Jurkat, Clone E6-1 (cell line): ENCODE data around the gene PDXK.

ENCODE experiments used
- DNase-seq: peaks from one replicate; pipeline ENCODE4 v3.0.0-alpha.2; 2011; ENCODE audit warnings: low read depth, low spot score
- H3K4me3 ChIP-seq: 2 replicates; pipeline ENCODE4 v1.5.1; 2011; ENCODE audit warnings: mild to moderate bottlenecking, low read length, control low read depth, moderate library complexity

The PDXK gene

GRCh38 chr21:43792406-43792805, 73.5 kb downstream of the PDXK start:
- no peak overlapping the region for H3K4me3 ChIP-seq
- no peak for DNase-seq

- no peak for DNase-seq
- no peak overlapping the region for H3K4me3 ChIP-seq
These were observed 74.3 kb downstream of the PDXK start for GRCh38 chr21:43793243-43793642.

GRCh38 chr21:43794311-43794710, 75.4 kb downstream of the PDXK start:
- no peak for DNase-seq
- no peak overlapping the region for H3K4me3 ChIP-seq

- H3K4me3 ChIP-seq, result no peak overlapping the region
- DNase-seq, result no peak
These were observed 75.9 kb downstream of the PDXK start for GRCh38 chr21:43794857-43795256.

- H3K4me3 ChIP-seq, result no peak overlapping the region
- DNase-seq, result no peak
These were observed 78.5 kb downstream of the PDXK start for GRCh38 chr21:43797415-43797814.

- H3K4me3 ChIP-seq, result no peak overlapping the region
- no peak for DNase-seq
These were observed 79.2 kb downstream of the PDXK start for GRCh38 chr21:43797925-43798715.

- DNase-seq, result no peak
- H3K4me3 ChIP-seq, result no peak overlapping the region
These were observed 80.4 kb downstream of the PDXK start for GRCh38 chr21:43799301-43799840.

- no peak overlapping the region for H3K4me3 ChIP-seq
- no peak for DNase-seq
These were observed 81.2 kb downstream of the PDXK start for GRCh38 chr21:43800124-43800523.

GRCh38 chr21:43800566-43800965, 81.6 kb downstream of the PDXK start:
- no peak for DNase-seq
- no peak overlapping the region for H3K4me3 ChIP-seq

GRCh38 chr21:43801006-43801783, 82.3 kb downstream of the PDXK start:
- H3K4me3 ChIP-seq, result no peak overlapping the region
- DNase-seq, result no peak

- DNase-seq, result no peak
- no peak overlapping the region for H3K4me3 ChIP-seq
These were observed 83.9 kb downstream of the PDXK start for GRCh38 chr21:43802713-43803313.

- DNase-seq, result no peak
- H3K4me3 ChIP-seq, result no peak overlapping the region
These were observed 84.8 kb downstream of the PDXK start for GRCh38 chr21:43803558-43804300.

- no peak overlapping the region for H3K4me3 ChIP-seq
- DNase-seq, result no peak
These were observed 86.4 kb downstream of the PDXK start for GRCh38 chr21:43805275-43805800.

GRCh38 chr21:43806017-43806710, 87.2 kb downstream of the PDXK start:
- DNase-seq, result no peak
- H3K4me3 ChIP-seq, result no peak overlapping the region

GRCh38 chr21:43808367-43808766, 89.4 kb downstream of the PDXK start:
- no peak overlapping the region for H3K4me3 ChIP-seq
- DNase-seq, result no peak

- H3K4me3 ChIP-seq, result no peak overlapping the region
- DNase-seq, result no peak
These were observed 89.9 kb downstream of the PDXK start for GRCh38 chr21:43808832-43809251.

- H3K4me3 ChIP-seq, result no peak overlapping the region
- no peak for DNase-seq
These were observed 90.4 kb downstream of the PDXK start for GRCh38 chr21:43809346-43809799.

GRCh38 chr21:43809853-43810504, 91.0 kb downstream of the PDXK start:
- no peak for DNase-seq
- no peak overlapping the region for H3K4me3 ChIP-seq
